ENCODE results near the gene LSAMP. TPM values are rescaled to one million over a fixed set of nuclear protein-coding genes. Genes with fewer than 3 reads are reported as not detected.

The LSAMP gene
- total and polyA plus RNA-seq, 2 experiments from 2014 or later, result 2.0 to 2.9 TPM

DNA sequence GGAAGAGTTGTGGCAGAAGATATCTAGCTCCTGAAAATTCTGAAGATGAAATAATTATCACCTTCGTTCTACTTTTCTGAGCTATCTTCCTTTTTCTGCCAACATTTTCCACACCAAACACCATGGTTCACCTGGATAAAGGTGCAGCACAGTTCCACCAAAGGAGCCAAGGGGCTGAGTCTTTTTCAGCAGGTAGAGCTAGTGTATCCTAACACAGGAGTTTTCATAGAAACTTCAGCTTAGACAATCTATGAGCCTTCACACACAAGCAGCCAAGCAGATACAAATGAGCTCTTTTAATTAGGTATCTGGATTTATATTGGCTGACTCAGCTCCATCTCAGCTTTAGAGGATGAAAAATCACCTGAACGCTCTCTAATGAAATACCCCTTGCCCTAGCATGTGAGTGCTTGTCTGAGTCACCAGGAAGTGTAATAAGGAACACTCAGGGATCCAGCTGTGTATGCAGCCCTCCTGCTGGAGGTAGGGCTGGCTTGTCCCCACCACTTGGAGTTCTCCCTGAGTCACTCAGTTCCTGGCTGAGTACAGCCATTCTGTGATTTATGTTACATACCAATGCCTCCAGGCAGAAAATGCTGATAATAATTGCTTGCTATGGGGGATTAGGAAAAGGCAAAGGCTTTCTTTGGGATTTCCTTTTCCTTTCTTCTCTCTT lies 385.7 kb downstream of the LSAMP start:
- ATAC-seq, result peak; percentile 95
- peaks cover 3% of the 10 kb centered on the region; the same call in 1 of the 2 replicates for H3K9me2 ChIP-seq (ENCODE audit: insufficient read depth)
- H3K4me1 ChIP-seq (ENCODE audit: insufficient read depth), result no peaks in the 10 kb centered on the region
- peaks cover 2% of the 10 kb centered on the region for H3K27me3 Mint-ChIP-seq (ENCODE audit: insufficient read depth, low read depth, poor library complexity)
- no peaks in the 10 kb centered on the region for H3K36me3 Mint-ChIP-seq (ENCODE audit: low read depth)
- H3F3A ChIP-seq (replicated peaks; ENCODE audit: low read depth), result no peaks in the 10 kb centered on the region
- H3K4me3 Mint-ChIP-seq, result no peak overlapping the region
- H3K36me3 ChIP-seq (ENCODE audit: insufficient read depth), result no peaks in the 10 kb centered on the region
- H3K4me2 ChIP-seq, result no peak overlapping the region
- H3K4me1 Mint-ChIP-seq, result peaks cover 9% of the 10 kb centered on the region
- H3K27me3 ChIP-seq (ENCODE audit: insufficient read depth), result no peaks in the 10 kb centered on the region
- H3K4me3 ChIP-seq, result no peak overlapping the region
- TF ChIP-seq, protein P1, sequence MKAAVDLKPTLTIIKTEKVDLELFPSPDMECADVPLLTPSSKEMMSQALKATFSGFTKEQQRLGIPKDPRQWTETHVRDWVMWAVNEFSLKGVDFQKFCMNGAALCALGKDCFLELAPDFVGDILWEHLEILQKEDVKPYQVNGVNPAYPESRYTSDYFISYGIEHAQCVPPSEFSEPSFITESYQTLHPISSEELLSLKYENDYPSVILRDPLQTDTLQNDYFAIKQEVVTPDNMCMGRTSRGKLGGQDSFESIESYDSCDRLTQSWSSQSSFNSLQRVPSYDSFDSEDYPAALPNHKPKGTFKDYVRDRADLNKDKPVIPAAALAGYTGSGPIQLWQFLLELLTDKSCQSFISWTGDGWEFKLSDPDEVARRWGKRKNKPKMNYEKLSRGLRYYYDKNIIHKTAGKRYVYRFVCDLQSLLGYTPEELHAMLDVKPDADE (IDR thresholded peaks at IDR 0.05), result no peak
- TF ChIP-seq ZNF331 (CRISPR knock-in tag; IDR thresholded peaks at IDR 0.05; ENCODE audit: low read depth) (no peak), POLR2AphosphoS5 (IDR thresholded peaks at IDR 0.05; ENCODE audit: low read depth) (no peak), ZNF114 (CRISPR knock-in tag; IDR thresholded peaks at IDR 0.05) (no peak)
- TF ChIP-seq, protein P2, sequence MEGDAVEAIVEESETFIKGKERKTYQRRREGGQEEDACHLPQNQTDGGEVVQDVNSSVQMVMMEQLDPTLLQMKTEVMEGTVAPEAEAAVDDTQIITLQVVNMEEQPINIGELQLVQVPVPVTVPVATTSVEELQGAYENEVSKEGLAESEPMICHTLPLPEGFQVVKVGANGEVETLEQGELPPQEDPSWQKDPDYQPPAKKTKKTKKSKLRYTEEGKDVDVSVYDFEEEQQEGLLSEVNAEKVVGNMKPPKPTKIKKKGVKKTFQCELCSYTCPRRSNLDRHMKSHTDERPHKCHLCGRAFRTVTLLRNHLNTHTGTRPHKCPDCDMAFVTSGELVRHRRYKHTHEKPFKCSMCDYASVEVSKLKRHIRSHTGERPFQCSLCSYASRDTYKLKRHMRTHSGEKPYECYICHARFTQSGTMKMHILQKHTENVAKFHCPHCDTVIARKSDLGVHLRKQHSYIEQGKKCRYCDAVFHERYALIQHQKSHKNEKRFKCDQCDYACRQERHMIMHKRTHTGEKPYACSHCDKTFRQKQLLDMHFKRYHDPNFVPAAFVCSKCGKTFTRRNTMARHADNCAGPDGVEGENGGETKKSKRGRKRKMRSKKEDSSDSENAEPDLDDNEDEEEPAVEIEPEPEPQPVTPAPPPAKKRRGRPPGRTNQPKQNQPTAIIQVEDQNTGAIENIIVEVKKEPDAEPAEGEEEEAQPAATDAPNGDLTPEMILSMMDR (conservative IDR thresholded peaks at IDR 0.05; ENCODE audit: low read depth in 2 of 2), result no peak
- TF ChIP-seq, protein P3, sequence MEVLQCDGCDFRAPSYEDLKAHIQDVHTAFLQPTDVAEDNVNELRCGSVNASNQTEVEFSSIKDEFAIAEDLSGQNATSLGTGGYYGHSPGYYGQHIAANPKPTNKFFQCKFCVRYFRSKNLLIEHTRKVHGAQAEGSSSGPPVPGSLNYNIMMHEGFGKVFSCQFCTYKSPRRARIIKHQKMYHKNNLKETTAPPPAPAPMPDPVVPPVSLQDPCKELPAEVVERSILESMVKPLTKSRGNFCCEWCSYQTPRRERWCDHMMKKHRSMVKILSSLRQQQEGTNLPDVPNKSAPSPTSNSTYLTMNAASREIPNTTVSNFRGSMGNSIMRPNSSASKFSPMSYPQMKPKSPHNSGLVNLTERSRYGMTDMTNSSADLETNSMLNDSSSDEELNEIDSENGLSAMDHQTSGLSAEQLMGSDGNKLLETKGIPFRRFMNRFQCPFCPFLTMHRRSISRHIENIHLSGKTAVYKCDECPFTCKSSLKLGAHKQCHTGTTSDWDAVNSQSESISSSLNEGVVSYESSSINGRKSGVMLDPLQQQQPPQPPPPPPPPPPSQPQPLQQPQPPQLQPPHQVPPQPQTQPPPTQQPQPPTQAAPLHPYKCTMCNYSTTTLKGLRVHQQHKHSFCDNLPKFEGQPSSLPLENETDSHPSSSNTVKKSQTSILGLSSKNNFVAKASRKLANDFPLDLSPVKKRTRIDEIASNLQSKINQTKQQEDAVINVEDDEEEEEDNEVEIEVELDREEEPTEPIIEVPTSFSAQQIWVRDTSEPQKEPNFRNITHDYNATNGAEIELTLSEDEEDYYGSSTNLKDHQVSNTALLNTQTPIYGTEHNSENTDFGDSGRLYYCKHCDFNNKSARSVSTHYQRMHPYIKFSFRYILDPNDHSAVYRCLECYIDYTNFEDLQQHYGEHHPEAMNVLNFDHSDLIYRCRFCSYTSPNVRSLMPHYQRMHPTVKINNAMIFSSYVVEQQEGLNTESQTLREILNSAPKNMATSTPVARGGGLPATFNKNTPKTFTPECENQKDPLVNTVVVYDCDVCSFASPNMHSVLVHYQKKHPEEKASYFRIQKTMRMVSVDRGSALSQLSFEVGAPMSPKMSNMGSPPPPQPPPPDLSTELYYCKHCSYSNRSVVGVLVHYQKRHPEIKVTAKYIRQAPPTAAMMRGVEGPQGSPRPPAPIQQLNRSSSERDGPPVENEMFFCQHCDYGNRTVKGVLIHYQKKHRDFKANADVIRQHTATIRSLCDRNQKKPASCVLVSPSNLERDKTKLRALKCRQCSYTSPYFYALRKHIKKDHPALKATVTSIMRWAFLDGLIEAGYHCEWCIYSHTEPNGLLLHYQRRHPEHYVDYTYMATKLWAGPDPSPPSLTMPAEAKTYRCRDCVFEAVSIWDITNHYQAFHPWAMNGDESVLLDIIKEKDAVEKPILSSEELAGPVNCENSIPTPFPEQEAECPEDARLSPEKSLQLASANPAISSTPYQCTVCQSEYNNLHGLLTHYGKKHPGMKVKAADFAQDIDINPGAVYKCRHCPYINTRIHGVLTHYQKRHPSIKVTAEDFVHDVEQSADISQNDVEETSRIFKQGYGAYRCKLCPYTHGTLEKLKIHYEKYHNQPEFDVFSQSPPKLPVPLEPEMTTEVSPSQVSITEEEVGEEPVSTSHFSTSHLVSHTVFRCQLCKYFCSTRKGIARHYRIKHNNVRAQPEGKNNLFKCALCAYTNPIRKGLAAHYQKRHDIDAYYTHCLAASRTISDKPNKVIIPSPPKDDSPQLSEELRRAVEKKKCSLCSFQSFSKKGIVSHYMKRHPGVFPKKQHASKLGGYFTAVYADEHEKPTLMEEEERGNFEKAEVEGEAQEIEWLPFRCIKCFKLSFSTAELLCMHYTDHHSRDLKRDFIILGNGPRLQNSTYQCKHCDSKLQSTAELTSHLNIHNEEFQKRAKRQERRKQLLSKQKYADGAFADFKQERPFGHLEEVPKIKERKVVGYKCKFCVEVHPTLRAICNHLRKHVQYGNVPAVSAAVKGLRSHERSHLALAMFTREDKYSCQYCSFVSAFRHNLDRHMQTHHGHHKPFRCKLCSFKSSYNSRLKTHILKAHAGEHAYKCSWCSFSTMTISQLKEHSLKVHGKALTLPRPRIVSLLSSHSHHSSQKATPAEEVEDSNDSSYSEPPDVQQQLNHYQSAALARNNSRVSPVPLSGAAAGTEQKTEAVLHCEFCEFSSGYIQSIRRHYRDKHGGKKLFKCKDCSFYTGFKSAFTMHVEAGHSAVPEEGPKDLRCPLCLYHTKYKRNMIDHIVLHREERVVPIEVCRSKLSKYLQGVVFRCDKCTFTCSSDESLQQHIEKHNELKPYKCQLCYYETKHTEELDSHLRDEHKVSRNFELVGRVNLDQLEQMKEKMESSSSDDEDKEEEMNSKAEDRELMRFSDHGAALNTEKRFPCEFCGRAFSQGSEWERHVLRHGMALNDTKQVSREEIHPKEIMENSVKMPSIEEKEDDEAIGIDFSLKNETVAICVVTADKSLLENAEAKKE (CRISPR knock-in tag; IDR thresholded peaks at IDR 0.05), result 0 out of 2 replicates have a peak, but pooled peaks have one; percentile 35
- no peak overlapping the region for H3K27ac ChIP-seq (ENCODE audit: low read depth)
- H3K27ac Mint-ChIP-seq, result peak overlapping the region; percentile 44
- H2AFZ ChIP-seq, result no peak overlapping the region
- no peaks in the 10 kb centered on the region for H3K9me3 Mint-ChIP-seq
- DNase-seq (ENCODE audit: low spot score), result peak; percentile 52
- no peaks in the 10 kb centered on the region for H3K79me2 ChIP-seq (replicated peaks; ENCODE audit: insufficient read depth)
- H4K20me1 ChIP-seq (replicated peaks; ENCODE audit: insufficient read depth), result no peaks in the 10 kb centered on the region
